Activated T-helper 1 cell treated with Interleukin-2 at 50 U/mL for 16 hours (primary cell): ENCODE data around the gene KCTD16.

ENCODE experiments used
- DNase-seq: peaks from one replicate; pipeline ENCODE4 v3.0.0-alpha.2; 2020; ENCODE audit warnings: low read depth

The KCTD16 gene

DNA sequence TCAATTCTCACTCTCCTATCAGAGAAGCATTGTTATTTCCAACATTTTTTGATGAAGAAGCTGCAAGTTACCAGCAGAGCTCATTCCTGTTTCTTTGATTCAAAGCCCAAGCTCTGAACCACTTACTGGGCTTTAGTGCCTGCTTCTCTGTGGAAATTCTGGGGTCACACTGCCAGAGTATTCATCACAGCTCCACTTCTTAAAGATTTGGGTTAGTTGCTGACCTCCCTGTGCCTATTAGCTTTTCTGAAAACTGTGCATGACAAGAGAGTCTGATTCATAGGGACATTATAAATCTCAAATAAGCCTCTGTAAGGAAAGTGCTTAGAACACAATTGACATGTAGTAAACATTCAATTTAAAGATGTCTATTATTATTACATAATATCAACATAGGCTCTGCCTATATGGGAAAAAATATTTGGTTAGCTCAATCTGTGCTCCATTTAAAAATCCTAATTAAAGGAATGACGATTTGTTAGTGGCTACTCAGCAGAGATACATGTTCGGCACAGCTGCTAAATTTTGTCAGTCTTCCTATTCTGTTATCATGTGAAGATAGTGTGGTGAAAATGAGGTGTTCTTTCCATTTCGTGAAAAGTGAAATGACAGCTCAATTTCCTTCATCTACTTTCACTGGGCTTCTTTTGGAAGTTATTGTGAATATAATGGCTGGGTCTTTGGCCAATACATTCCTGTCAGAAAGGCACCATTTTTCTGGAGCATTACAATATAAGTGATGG lies 293.0 kb downstream of the KCTD16 start:
- no peak for DNase-seq

- no peak for DNase-seq
These were observed 293.6 kb downstream of the KCTD16 start for GRCh38 chr5:144464306-144464705.

DNA sequence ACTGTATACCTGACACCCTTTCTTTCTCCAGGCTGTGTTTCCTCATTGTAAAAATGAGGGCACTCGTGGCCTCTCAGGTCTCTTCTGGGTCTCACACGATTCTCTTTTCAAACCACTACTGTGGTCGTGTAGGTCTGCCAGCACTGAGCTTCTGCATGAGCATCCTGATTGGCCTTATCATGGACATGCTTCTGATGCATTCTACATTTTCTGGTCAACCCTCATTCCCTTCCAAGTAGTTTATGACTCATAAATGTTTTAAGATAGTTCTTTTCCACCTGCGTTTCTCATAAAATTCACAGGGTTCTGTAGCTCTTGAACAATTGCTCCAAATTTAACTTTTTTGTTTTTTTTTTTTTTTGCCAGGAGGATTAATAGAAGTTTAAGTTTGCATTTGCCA lies 294.8 kb downstream of the KCTD16 start:
- no peak for DNase-seq

DNA sequence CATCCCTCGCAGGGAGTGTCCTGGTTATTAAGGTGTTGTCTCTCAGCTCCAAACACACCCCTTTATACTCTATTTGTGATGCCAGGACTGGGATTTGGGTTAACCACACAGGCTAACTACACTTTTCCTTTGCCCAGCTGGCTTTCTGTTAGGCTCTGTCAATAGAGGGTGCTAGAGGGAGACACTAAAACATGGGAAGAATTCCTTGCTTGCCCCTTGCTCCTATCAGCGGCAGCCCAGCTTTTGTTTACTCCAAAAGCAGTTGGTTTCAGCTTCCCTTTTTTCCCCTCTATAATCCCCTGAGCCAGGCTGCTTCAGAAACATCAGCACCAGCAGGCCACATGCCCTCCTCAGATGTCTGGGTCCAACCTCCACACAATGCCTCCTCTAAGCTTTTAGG lies 297.1 kb downstream of the KCTD16 start:
- no peak for DNase-seq

- no peak for DNase-seq
These were observed 297.9 kb downstream of the KCTD16 start for GRCh38 chr5:144468571-144468970.

GRCh38 chr5:144469106-144469505 lies 298.4 kb downstream of the KCTD16 start:
- no peak for DNase-seq

- DNase-seq, result no peak
These were observed 301.5 kb downstream of the KCTD16 start for GRCh38 chr5:144472221-144472620.

DNA sequence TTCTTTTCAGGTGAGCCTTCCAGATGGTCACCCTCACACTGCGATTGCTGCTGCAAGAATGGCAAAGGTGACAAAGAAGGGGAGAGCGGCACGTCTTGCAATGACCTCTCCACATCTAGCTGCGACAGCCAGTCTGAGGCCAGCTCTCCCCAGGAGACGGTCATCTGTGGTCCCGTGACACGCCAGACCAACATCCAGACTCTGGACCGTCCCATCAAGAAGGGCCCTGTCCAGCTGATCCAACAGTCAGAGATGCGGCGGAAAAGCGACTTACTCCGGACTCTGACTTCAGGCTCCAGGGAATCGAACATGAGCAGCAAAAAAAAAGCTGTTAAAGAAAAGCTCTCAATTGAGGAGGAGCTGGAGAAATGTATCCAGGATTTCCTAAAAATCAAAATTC lies 303.0 kb downstream of the KCTD16 start:
- no peak for DNase-seq

DNA sequence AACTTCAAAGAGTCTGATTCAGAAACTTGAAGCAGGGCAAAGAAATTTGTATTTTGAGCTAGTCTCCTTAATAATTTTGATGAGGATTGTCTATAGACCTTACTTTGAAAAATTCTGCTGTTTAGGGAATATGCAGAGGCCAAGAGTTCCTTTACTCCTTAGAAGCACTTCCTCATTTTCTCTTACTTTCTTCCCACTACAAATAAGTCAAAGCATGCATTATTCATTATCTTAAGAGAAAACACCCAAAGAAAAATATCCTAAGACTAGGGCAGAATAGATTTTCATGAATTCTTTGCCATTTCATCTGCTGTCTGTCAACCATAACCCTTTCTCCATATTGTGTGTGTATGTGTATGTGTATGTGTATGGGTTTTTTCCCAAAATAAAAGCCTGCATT lies 307.9 kb downstream of the KCTD16 start:
- no peak for DNase-seq

DNA sequence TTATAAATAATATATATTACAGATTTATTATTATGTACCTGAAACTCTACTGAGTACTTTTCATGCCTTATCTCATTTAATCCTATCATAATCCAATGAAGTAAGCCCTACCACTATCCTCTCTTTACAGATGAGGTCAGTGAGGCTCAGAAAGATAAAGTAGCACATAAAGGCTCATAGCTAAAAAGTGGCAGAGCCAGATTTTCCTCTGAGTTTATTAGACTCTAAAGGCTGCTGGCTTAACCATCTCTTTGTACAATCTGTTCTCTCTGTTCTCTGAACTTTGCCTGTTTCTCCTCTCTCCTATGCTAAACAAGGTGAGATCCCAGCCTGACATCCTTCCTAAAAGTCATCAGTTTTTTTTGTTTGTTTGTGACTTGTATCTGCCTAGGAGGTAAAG lies 311.2 kb downstream of the KCTD16 start:
- DNase-seq, result no peak

DNA sequence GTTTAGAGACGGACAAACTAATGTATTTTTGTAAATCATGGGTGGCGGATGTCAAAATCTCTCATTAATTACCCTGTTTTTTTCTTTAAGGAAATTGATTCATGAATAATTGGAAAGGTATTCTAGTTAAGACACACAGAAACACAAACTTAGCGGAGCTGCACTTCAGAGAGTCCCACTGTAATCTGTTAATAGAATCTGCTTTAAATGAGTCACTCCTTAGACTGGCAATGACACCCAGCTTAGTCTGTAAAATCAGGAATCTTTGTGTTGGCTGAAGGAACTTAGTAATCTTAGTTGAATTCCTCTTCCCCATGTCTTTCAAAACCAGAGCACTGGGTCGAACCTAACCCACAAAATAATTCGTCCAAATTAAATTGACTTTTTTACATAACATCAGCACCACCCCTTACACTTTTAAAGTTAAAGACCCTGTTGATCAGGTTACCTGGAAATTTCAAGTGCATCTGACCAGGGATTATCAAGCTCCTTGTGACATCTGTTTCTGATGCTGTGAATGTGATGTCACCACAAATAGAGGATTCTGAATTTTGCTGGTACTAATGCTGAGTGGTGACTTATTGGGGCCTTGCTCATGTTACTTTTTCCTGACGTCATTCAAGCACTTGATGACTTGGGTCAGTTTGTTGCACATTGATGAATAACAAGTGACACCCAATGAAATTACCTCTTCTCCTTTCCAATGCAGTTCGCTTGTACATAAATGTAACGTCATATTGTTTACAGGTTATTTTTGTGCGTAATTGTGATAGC lies 313.6 kb downstream of the KCTD16 start:
- no peak for DNase-seq

DNA sequence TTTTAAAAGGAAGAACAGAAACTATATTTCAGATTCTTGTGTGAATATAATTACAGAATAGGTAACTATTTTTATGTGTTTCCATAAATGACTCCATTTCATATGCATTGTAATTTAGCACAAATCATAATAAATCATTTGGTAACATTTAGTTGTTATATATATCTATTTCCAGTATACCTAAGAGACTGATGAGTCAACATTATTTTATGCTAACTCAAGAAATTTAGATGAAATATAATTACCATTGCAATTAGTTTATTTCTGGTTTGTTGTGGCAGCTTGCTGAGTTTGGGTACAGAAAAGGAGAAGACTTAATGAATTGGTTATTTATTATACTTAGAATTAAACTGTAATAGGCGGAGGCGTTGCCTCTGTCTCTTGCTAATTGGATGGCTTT lies 314.9 kb downstream of the KCTD16 start:
- DNase-seq, result no peak

DNA sequence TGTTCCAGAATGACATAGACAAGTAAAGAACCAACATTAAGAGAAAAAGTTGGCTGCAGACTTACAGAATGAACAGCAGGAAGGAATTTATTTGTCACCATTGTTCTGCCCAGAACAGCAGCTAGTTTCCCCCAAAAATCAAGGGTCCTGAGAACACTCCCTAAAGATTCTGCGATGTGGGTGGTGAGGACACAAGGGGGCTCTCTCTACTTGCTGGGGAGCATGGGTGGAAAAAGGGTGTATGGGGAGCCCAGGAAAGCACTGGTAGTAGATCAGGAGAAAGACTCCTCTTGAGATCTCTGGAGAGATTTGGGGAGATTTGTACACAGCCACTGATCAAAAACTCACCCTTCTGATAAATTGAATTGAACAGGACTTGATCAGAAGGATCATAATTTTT lies 316.5 kb downstream of the KCTD16 start:
- DNase-seq, result no peak

GRCh38 chr5:144487761-144488160 lies 317.1 kb downstream of the KCTD16 start:
- DNase-seq, result no peak

GRCh38 chr5:144503123-144503522 lies 332.4 kb downstream of the KCTD16 start:
- no peak for DNase-seq

- DNase-seq, result no peak
These were observed 334.4 kb downstream of the KCTD16 start for GRCh38 chr5:144504929-144505577.

DNA sequence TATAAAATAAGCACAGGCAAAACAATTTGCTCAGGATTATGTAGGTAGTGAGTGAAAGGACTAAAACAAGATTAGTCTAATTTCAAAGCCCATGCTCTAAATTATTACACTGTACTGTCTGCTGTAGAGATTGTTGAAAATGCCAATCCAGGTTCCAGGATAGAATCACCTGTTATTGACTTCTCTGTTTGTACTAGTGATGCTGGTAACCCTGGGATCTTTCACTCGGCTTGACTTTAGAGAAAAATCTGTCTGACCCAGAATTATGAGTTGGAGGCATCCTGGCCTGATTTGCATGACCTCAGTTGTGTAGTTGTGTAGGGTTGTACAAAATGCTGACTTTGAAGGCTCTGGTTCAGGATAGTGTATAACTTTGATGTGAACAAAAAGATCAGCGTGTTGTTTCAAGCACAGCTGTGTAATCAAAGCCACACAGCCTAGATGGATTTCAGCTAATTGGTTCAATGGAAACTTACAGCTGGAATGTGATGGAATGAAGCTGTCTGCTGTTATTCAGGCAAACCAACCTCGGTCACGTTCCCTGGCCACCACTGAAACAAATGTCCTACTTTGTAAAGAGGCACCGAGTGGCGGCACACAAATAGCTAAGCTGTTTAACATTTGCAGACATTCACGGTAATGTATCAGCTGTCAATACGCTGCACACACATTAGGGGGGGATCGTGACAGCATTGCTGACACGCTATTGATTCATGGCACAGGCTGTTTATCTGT lies 340.3 kb downstream of the KCTD16 start:
- DNase-seq, result no peak

- DNase-seq, result no peak
These were observed 341.0 kb downstream of the KCTD16 start for GRCh38 chr5:144511580-144512072.

DNA sequence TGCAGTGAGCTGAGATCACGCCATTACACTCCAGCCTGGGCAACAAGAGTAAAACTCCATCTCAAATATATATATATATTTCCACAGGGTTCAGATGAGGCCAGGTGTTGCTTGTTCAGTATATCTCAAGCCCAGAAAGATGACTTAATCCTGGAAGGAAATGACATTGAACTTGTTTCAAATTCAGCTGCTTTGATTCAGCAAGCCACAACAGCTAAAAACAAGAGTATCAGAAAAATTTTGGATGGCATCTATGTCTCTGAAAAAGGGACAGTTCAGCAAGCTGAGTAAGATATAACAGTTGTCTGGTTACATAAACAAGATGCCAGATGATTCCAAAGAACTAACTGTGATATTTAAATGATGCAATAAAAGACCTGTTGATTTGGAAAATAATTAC lies 352.0 kb downstream of the KCTD16 start:
- no peak for DNase-seq

DNA sequence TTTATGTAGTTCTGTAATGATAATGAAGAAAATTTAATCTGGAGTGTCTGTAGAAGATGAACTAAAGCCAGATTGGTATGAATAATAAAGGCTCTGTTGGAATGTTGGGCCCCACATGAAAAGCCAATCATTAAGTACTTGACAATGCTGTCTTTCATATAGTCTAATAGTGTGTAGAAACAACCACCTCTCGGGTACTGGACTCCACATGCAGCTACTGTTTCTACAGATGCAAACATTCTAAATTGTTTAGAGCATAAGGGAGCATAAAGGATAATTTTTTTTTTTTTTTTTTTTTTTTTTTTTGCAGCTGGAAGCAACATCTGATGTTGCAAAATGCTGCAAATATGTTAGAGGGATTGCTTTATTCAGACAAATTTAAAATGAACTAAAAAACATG lies 354.3 kb downstream of the KCTD16 start:
- DNase-seq, result no peak

GRCh38 chr5:144531188-144531587 lies 360.5 kb downstream of the KCTD16 start:
- DNase-seq, result no peak
